HepG2 (cell line): ENCODE measurements around the gene VCP. TPM values are rescaled to one million over a fixed set of nuclear protein-coding genes. Genes with fewer than 3 reads are reported as not detected.

Experiments
- ATAC-seq: fragments of 200-7000 bp; cut with Tn5 transposase; 3 replicates; pipeline ENCODE4 v1.9.1; 2020; ENCODE audit warnings: mild to moderate bottlenecking, moderate library complexity
- BruUV-seq: library from RNA; stranded (reverse); fragments of 400-500 nt; replicated peaks from 2 replicates; lab custom pipeline; 2021; lab: Mats Ljungman, UMichigan
- CTCF ChIA-PET: fragments of 300-600 bp; formaldehyde crosslinking; extraction: SDS; loops from one replicate; lab custom pipeline; 2021; ENCODE audit warnings: low total read pairs, inconsistent platforms, low intra/inter-chr PET ratio; lab: Yijun Ruan, JAX
- POLR2A ChIA-PET: fragments of 350-600 bp; sonication (Branson Sonifier 250); formaldehyde crosslinking; loops from one replicate; lab custom pipeline; 2020; ENCODE audit warnings: antibody characterized with exemption, inconsistent platforms; lab: Yijun Ruan, JAX
- DNase-seq: peaks from one replicate; pipeline ENCODE4 v3.0.0-alpha.2; 2015; ENCODE audit warnings: low spot score
- FAIRE-seq: peaks from 3 replicates; lab custom pipeline; 2011; peaks lifted over from hg19 to GRCh38; lab: Jason Lieb, UNC
- H2AFZ ChIP-seq: one replicate; pipeline ENCODE4 v1.6.1; 2011; ENCODE audit warnings: low read length, inconsistent platforms
- H3K27ac ChIP-seq: fragments of 300-600 bp; 3 replicates; pipeline ENCODE4 v1.8.0; 2011; ENCODE audit warnings: mixed run types, mild to moderate bottlenecking, mixed read lengths, low read length, inconsistent platforms; ENCODE audit not compliant: insufficient read depth; ENCODE audit errors: extremely low read length
- H3K27me3 ChIP-seq, 2 experiments: fragments of 200-600 bp in 1 of 2; 2 replicates in 1 of 2; 3 replicates in 1 of 2; pipeline versions ENCODE4 v1.6.0 to v1.8.0; 2011; ENCODE audit warnings: low read length in 2 of 2, mild to moderate bottlenecking in 2 of 2, moderate library complexity in 2 of 2, inconsistent platforms in 1 of 2; ENCODE audit not compliant: insufficient read depth in 2 of 2, control insufficient read depth in 1 of 2
- H3K36me3 ChIP-seq, 2 experiments: fragments of 200-600 bp in 1 of 2; replicated peaks in 1 of 2; 2 replicates in 1 of 2; 3 replicates in 1 of 2; pipeline versions ENCODE4 v1.5.1 to v1.8.0; 2011; ENCODE audit warnings: low read length in 2 of 2, inconsistent platforms in 1 of 2; ENCODE audit not compliant: insufficient read depth in 2 of 2, control insufficient read depth in 1 of 2
- H3K4me1 ChIP-seq: 2 replicates; pipeline ENCODE4 v1.5.1; 2012; ENCODE audit warnings: low read length, inconsistent platforms; ENCODE audit not compliant: insufficient read depth
- H3K4me2 ChIP-seq: 2 replicates; pipeline ENCODE4 v1.6.0; 2011; ENCODE audit warnings: low read depth, low read length, inconsistent platforms
- H3K4me3 ChIP-seq, 3 experiments: fragments of 200-600 bp in 1 of 3; sonication (generic), shearing (Covaris generic) in 1 of 3; replicated peaks in 1 of 3; 2 replicates each; pipeline ENCODE4 v1.5.1; 2011 to 2016; ENCODE audit warnings: low read length in 3 of 3, inconsistent platforms in 2 of 3, low read depth in 2 of 3, mild to moderate bottlenecking in 2 of 3, control low read depth in 1 of 3, mixed read lengths in 1 of 3; ENCODE audit not compliant: insufficient read depth in 1 of 3
- H3K79me2 ChIP-seq: one replicate; pipeline ENCODE4 v1.6.1; 2011; ENCODE audit warnings: low read length, inconsistent platforms; ENCODE audit not compliant: insufficient read depth
- H3K9ac ChIP-seq: 2 replicates; pipeline ENCODE4 v1.6.0; 2011; ENCODE audit warnings: mild to moderate bottlenecking, low read depth, low read length, inconsistent platforms; ENCODE audit not compliant: insufficient read depth
- H3K9me3 ChIP-seq: 2 replicates; pipeline ENCODE4 v1.5.1; 2012; ENCODE audit warnings: mild to moderate bottlenecking, low read length
- H4K20me1 ChIP-seq: 2 replicates; pipeline ENCODE4 v1.6.0; 2011; ENCODE audit warnings: inconsistent platforms, mild to moderate bottlenecking, low read length, moderate library complexity; ENCODE audit not compliant: insufficient read depth
- FOXC1 ChIP-seq: sonication (generic); formaldehyde crosslinking; IDR thresholded peaks from 2 replicates; pipeline ENCODE4 v1.8.0; 2022; ENCODE audit warnings: mild to moderate bottlenecking, missing genetic modification reagents, borderline replicate concordance
- GABPB1 ChIP-seq: IDR thresholded peaks from 2 replicates; pipeline ENCODE4 v1.6.1; 2016; ENCODE audit warnings: mild to moderate bottlenecking, missing genetic modification reagents, moderate library complexity, missing compliant biosample characterization
- HIVEP1 ChIP-seq: sonication (generic); formaldehyde crosslinking; IDR thresholded peaks from 2 replicates; pipeline ENCODE4 v1.4.0; 2020; ENCODE audit warnings: mild to moderate bottlenecking, missing genetic modification reagents
- LCORL ChIP-seq, 2 experiments: fragments of 450-650 bp in 1 of 2; sonication (generic) in 1 of 2; formaldehyde crosslinking in 1 of 2; IDR thresholded peaks; 2 replicates each; pipeline versions ENCODE4 v1.5.0 to v1.6.1; 2017 to 2020; ENCODE audit warnings: antibody characterized with exemption in 1 of 2, missing genetic modification reagents in 1 of 2
- MEF2D ChIP-seq: sonication (generic); formaldehyde crosslinking; IDR thresholded peaks from 2 replicates; pipeline ENCODE4 v1.5.1; 2020; ENCODE audit warnings: mild to moderate bottlenecking, missing genetic modification reagents
- RFXAP ChIP-seq: sonication (generic); formaldehyde crosslinking; IDR thresholded peaks from 2 replicates; pipeline ENCODE4 v1.4.0; 2020; ENCODE audit warnings: missing genetic modification reagents, borderline replicate concordance
- RORA ChIP-seq: sonication (generic); formaldehyde crosslinking; IDR thresholded peaks from 2 replicates; pipeline ENCODE4 v1.5.0; 2020; ENCODE audit warnings: mild to moderate bottlenecking, missing genetic modification reagents, moderate library complexity
- SIN3B ChIP-seq: fragments of 150-350 bp; IDR thresholded peaks from 2 replicates; pipeline ENCODE4 v1.6.1; 2014; ENCODE audit warnings: low read length
- SNAPC2 ChIP-seq: sonication (generic); formaldehyde crosslinking; IDR thresholded peaks from 2 replicates; pipeline ENCODE4 v1.8.1; 2022; ENCODE audit warnings: mild to moderate bottlenecking, missing genetic modification reagents
- SPEN ChIP-seq: sonication (generic); formaldehyde crosslinking; IDR thresholded peaks from 2 replicates; pipeline ENCODE4 v1.5.1; 2020; ENCODE audit warnings: low read depth, mild to moderate bottlenecking, missing genetic modification reagents
- ZFP36L1 ChIP-seq: sonication (generic); formaldehyde crosslinking; IDR thresholded peaks from 2 replicates; pipeline ENCODE4 v1.8.0; 2022; ENCODE audit warnings: mild to moderate bottlenecking, missing genetic modification reagents, moderate library complexity
- ZFY ChIP-seq: sonication (generic); formaldehyde crosslinking; IDR thresholded peaks from 2 replicates; pipeline ENCODE4 v1.4.0; 2020; ENCODE audit warnings: missing genetic modification reagents
- ZNF337 ChIP-seq: sonication (generic); formaldehyde crosslinking; IDR thresholded peaks from 2 replicates; pipeline ENCODE4 v1.5.1; 2020; ENCODE audit warnings: missing genetic modification reagents, low read depth, mild to moderate bottlenecking, borderline replicate concordance
- ZNF563 ChIP-seq: sonication (generic); formaldehyde crosslinking; IDR thresholded peaks from 2 replicates; pipeline ENCODE4 v1.8.0; 2022; ENCODE audit warnings: mild to moderate bottlenecking, moderate library complexity, missing genetic modification reagents
- ZNF703 ChIP-seq: sonication (generic); formaldehyde crosslinking; IDR thresholded peaks from 2 replicates; pipeline ENCODE4 v1.5.1; 2020; ENCODE audit warnings: missing genetic modification reagents, mild to moderate bottlenecking, moderate library complexity, borderline replicate concordance
- WGBS: methylation state at CpG from one replicate; pipeline ENCODE4 v1.1.6; 2017; ENCODE audit warnings: low lambda C conversion rate; 5-methylcytosine and 5-hydroxymethylcytosine counted together
- in situ Hi-C: cut with HindIII; loops from 2 replicates; pipeline ENCODE4 v1.10.0; 2017; ENCODE audit warnings: low pct_unique_long_range_greater_than_20kb; ENCODE audit not compliant: extremely low pct_ligation_motif_present
- intact Hi-C: fragments of 100-400 bp; cut with micrococcal nuclease; formaldehyde crosslinking; loops from one replicate; pipeline ENCODE4 v1.10.0; 2022; ENCODE audit not compliant: unreplicated experiment
- polyA plus RNA-seq, 8 experiments: library from polyadenylated mRNA; depleted of rRNA in 3 of 8; stranded (reverse) in 7 of 8; unstranded in 1 of 8; fragments of >200 nt; fragmentation: Illumina TruSeq in 4 of 8; extraction: Trizol in 4 of 8; gene quantifications; 2 replicates each; pipeline versions ENCODE4 v1.2.1 to v1.2.3, GENCODE V29; 2011 to 2016; ENCODE audit warnings: low read depth in 4 of 8, missing spikeins in 1 of 8, mixed read lengths in 1 of 8; ENCODE audit not compliant: insufficient read depth in 1 of 8
- total RNA-seq, 5 experiments: library from RNA; depleted of rRNA; stranded (reverse); fragments of >200 nt; fragmentation: Illumina TruSeq; extraction: Trizol; gene quantifications; 2 replicates each; pipeline ENCODE4 v1.2.3, GENCODE V29; 2016; ENCODE audit warnings: low read depth in 1 of 5

VCP gene
- total and polyA plus RNA-seq, 2 of the 13 experiments (the other 11 are each of a cell fraction or from before 2014, with no cell fraction given), result 143 to 391 TPM

GRCh38 chr9:35033101-35033500 is 39.3 kb downstream of the VCP start (continued):
- no peak for TF ChIP-seq ZFP36L1 (CRISPR knock-in tag)
- no peak for TF ChIP-seq ZNF563 (CRISPR knock-in tag)
- TF ChIP-seq RFXAP (CRISPR knock-in tag), result no peak
- TF ChIP-seq SIN3B, result no peak
- no peak for TF ChIP-seq SPEN (CRISPR knock-in tag)
- no peak for TF ChIP-seq GABPB1 (CRISPR knock-in tag)
- TF ChIP-seq FOXC1 (CRISPR knock-in tag), result no peak
- TF ChIP-seq ZFY, result no peak
- TF ChIP-seq HIVEP1 (CRISPR knock-in tag), result no peak
- no peak for TF ChIP-seq ZNF703 (CRISPR knock-in tag)
- no peak for TF ChIP-seq ZNF337 (CRISPR knock-in tag)
- no peak for TF ChIP-seq RORA
- no peak for TF ChIP-seq SNAPC2 (CRISPR knock-in tag)
- TF ChIP-seq MEF2D (CRISPR knock-in tag), result no peak

DNA sequence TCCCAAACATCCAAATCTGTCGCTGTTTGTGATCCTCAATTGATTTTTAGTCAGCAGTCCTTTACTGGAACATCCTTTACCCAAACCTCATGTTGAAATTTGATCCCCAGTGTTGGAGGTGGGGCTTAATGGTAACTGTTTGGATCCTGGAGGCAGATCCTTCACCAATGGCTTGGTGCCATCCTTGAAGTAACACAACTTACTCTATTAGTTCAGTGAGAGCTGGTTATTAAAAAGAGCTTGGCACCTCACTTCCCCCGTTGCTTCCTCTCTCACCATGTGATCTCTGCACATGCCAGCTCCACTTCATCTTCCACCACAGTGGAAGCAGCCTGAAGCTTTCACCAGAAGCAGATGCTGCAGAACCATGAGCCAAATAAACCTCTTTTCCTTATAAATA is 42.6 kb downstream of the VCP start:
- no peaks in the 10 kb centered on the region for H3K36me3 ChIP-seq
- CTCF ChIA-PET, result no interaction called here

More for the DNA sequence above, 42.6 kb downstream of the VCP start:
- no peak for DNase-seq
- intact Hi-C loops, result no loop called here
- H3K9me3 ChIP-seq, result no peaks in the 10 kb centered on the region
- no peak for TF ChIP-seq ZFP36L1 (CRISPR knock-in tag)
- no peak for TF ChIP-seq LCORL (IDR thresholded peaks at IDR 0.05)
- TF ChIP-seq LCORL (CRISPR knock-in tag; IDR thresholded peaks at IDR 0.05), result no peak
- BruUV-seq, result no TSS peak
- H3K4me3 ChIP-seq, result no peak overlapping the region
- H3K9ac ChIP-seq, result no peak overlapping the region
- H4K20me1 ChIP-seq, result no peaks in the 10 kb centered on the region
- H3K4me2 ChIP-seq, result no peak overlapping the region
- no peak for FAIRE-seq
- H3K79me2 ChIP-seq, result no peaks in the 10 kb centered on the region
- no peaks in the 10 kb centered on the region for H3K4me1 ChIP-seq
- ATAC-seq, result no peak
- 55% methylated on average over 2 of the region's 2 CpGs for WGBS
- H3K27ac ChIP-seq, result no peak overlapping the region
- no peaks in the 10 kb centered on the region for H3K27me3 ChIP-seq
- in situ Hi-C loops, result no loop called here
- H2AFZ ChIP-seq, result no peak overlapping the region
- POLR2A ChIA-PET, result no interaction called here
